Endothelial cell of umbilical vein (primary cell): ENCODE results near the gene MYBBP1A. TPM values are rescaled to one million over a fixed set of nuclear protein-coding genes. Genes with fewer than 3 reads are reported as not detected.

Experiments used
- BruUV-seq: library from RNA; stranded (reverse); fragments of 400-500 nt; replicated peaks from 2 replicates; lab custom pipeline; 2021; lab: Mats Ljungman, UMichigan
- CTCF ChIA-PET: fragments of 300-600, 350-600 bp; sonication (Branson Sonifier 250); formaldehyde crosslinking; loops from one replicate; lab custom pipeline; 2021; ENCODE audit warnings: antibody characterized with exemption, inconsistent platforms; lab: Charles Lee
- POLR2A ChIA-PET: fragments of 300-600, 350-600 bp; sonication (Branson Sonifier 250); formaldehyde crosslinking; loops from one replicate; lab custom pipeline; 2021; ENCODE audit warnings: antibody characterized with exemption, inconsistent platforms; lab: Charles Lee
- DNase-seq: peaks from one replicate; pipeline ENCODE4 v3.0.0-alpha.2; 2011; ENCODE audit warnings: low read depth, low spot score
- FAIRE-seq: peaks from 2 replicates; lab custom pipeline; 2011; peaks lifted over from hg19 to GRCh38; lab: Jason Lieb, UNC
- H2AFZ ChIP-seq: 2 replicates; pipeline ENCODE4 v1.6.0; 2012; ENCODE audit warnings: low read depth, low read length, control low read depth, inconsistent platforms
- H3K27ac ChIP-seq: 2 replicates; pipeline ENCODE4 v1.5.1; 2011; ENCODE audit warnings: low read depth, mild to moderate bottlenecking, control low read depth, low read length, moderate library complexity; ENCODE audit not compliant: insufficient read depth
- H3K27me3 ChIP-seq, 2 experiments: 2 replicates each; pipeline versions ENCODE4 v1.6.0 to v1.6.1; 2011; ENCODE audit warnings: low read length in 2 of 2, mixed read lengths in 1 of 2; ENCODE audit not compliant: control insufficient read depth in 2 of 2, insufficient read depth in 2 of 2
- H3K36me3 ChIP-seq, 2 experiments: 2 replicates in 1 of 2; 3 replicates in 1 of 2; pipeline ENCODE4 v1.5.1; 2011; ENCODE audit warnings: low read length in 2 of 2, mild to moderate bottlenecking in 1 of 2, moderate library complexity in 1 of 2; ENCODE audit not compliant: control insufficient read depth in 2 of 2, insufficient read depth in 2 of 2; ENCODE audit errors: extremely low read depth in 1 of 2
- H3K4me1 ChIP-seq: 3 replicates; pipeline ENCODE4 v1.5.1; 2011; ENCODE audit warnings: mild to moderate bottlenecking, low read length; ENCODE audit not compliant: control insufficient read depth, insufficient read depth; ENCODE audit errors: extremely low read depth
- H3K4me2 ChIP-seq: 2 replicates; pipeline ENCODE4 v1.6.1; 2011; ENCODE audit warnings: low read length, control low read depth, mixed read lengths; ENCODE audit not compliant: insufficient read depth
- H3K4me3 ChIP-seq, 3 experiments: fragments of 200-600 bp in 1 of 3; sonication (generic), shearing (Covaris generic) in 1 of 3; replicated peaks in 1 of 3; 2 replicates each; pipeline ENCODE4 v1.5.1; 2011 to 2016; ENCODE audit warnings: control low read depth in 3 of 3, low read length in 3 of 3, mild to moderate bottlenecking in 2 of 3, inconsistent platforms in 1 of 3, low read depth in 1 of 3, moderate library complexity in 1 of 3; ENCODE audit not compliant: insufficient read depth in 1 of 3
- H3K79me2 ChIP-seq: 2 replicates; pipeline ENCODE4 v1.6.0; 2012; ENCODE audit warnings: low read length, inconsistent platforms; ENCODE audit not compliant: control insufficient read depth, insufficient read depth
- H3K9ac ChIP-seq: replicated peaks from 2 replicates; pipeline ENCODE3; 2011; ENCODE audit warnings: low read length, control low read depth; ENCODE audit not compliant: insufficient read depth; ENCODE audit errors: extremely low read depth
- H3K9me1 ChIP-seq: replicated peaks from 3 replicates; pipeline ENCODE4 v1.6.0; 2011; ENCODE audit warnings: mild to moderate bottlenecking, low read length; ENCODE audit not compliant: control insufficient read depth, insufficient read depth; ENCODE audit errors: extremely low read depth
- H3K9me3 ChIP-seq: replicated peaks from 2 replicates; pipeline ENCODE4 v1.5.1; 2012; ENCODE audit warnings: low read length, inconsistent platforms; ENCODE audit not compliant: control insufficient read depth, insufficient read depth
- H4K20me1 ChIP-seq: replicated peaks from 2 replicates; pipeline ENCODE3; 2011; ENCODE audit warnings: mild to moderate bottlenecking, low read length; ENCODE audit not compliant: control insufficient read depth, insufficient read depth; ENCODE audit errors: extremely low read depth
- CTCF ChIP-seq, 2 donors: IDR thresholded peaks; 1 replicate in 1 of 2; 2 replicates in 1 of 2; pipeline ENCODE4 v1.5.1; 2011; ENCODE audit warnings: low read length in 2 of 2, mild to moderate bottlenecking in 2 of 2, moderate library complexity in 2 of 2, control low read depth in 1 of 2, inconsistent platforms in 1 of 2, low read depth in 1 of 2; ENCODE audit not compliant: insufficient read depth in 1 of 2; ENCODE audit errors: extremely low read depth in 1 of 2
- EZH2 ChIP-seq: IDR thresholded peaks from 2 replicates; pipeline ENCODE4 v1.6.1; 2012; ENCODE audit warnings: borderline replicate concordance, low read depth, mild to moderate bottlenecking, moderate library complexity, low read length, inconsistent platforms; ENCODE audit not compliant: severe bottlenecking
- MYC ChIP-seq: IDR thresholded peaks from one replicate; pipeline ENCODE4 v1.6.1; 2011; ENCODE audit warnings: mild to moderate bottlenecking, low read depth, low read length
- POLR2AphosphoS5 ChIP-seq: IDR thresholded peaks from 2 replicates; pipeline ENCODE4 v1.6.1; 2012; ENCODE audit warnings: low read depth, mild to moderate bottlenecking, control low read depth, low read length, moderate library complexity; ENCODE audit not compliant: insufficient read depth
- dilution Hi-C: fragments of 300-500 bp; cut with MboI; formaldehyde crosslinking; loops from one replicate; pipeline ENCODE4 v1.15.0; 2019; ENCODE audit warnings: low sequenced_read_pairs; ENCODE audit not compliant: extremely low pct_ligation_motif_present
- intact Hi-C: fragments of 100-400 bp; cut with micrococcal nuclease; formaldehyde crosslinking; loops from one replicate; pipeline ENCODE4 v1.10.0; 2022
- polyA plus RNA-seq, 4 experiments: library from polyadenylated mRNA; depleted of rRNA in 3 of 4; stranded (reverse) in 3 of 4; unstranded in 1 of 4; fragments of >200 nt; gene quantifications; 2 replicates each; pipeline versions ENCODE4 v1.2.1 to v1.2.3, GENCODE V29; 2011 to 2012; ENCODE audit warnings: missing spikeins in 1 of 4
- total RNA-seq: library from RNA; stranded (reverse); gene quantifications from 2 replicates; pipeline ENCODE4 v1.2.3, GENCODE V29; 2021

MYBBP1A gene
- total and polyA plus RNA-seq, 2 donors (not counting 3 experiments of a cell fraction or from before 2014, with no cell fraction given): 26.8 to 79.2 TPM

- POLR2A ChIA-PET: no interaction called here
These were observed 14.4 kb downstream of the MYBBP1A start for GRCh38 chr17:4540687-4541327.

GRCh38 chr17:4540224-4540651 is 14.9 kb downstream of the MYBBP1A start:
- Histone ChIP-seq H3K9me3 (no peaks in the 10 kb centered on the region), H3K79me2 (no peaks in the 10 kb centered on the region), H3K27ac (no peak overlapping the region), H2AFZ (no peak overlapping the region), H3K9ac (no peak overlapping the region), H3K9me1 (no peaks in the 10 kb centered on the region), H3K4me2 (no peak overlapping the region), H3K4me3 (no peak overlapping the region), H4K20me1 (no peaks in the 10 kb centered on the region), H3K36me3 (peaks cover 5 to 36% of the 10 kb centered on the region in 2 experiments), H3K27me3 (no peaks in the 10 kb centered on the region), H3K4me1 (peaks cover 43% of the 10 kb centered on the region)
- BruUV-seq: no TSS peak
- FAIRE-seq (no peak), DNase-seq (no peak)
- TF ChIP-seq MYC: no peak
- TF ChIP-seq CTCF (IDR thresholded peaks at IDR 0.05; ENCODE audit: extremely low read depth in 1 of 2, insufficient read depth in 1 of 2, low read depth in 1 of 2, low read length in 2 of 2): peak; percentile 48 to 72
- dilution Hi-C loops (no loop called here), intact Hi-C loops (loop anchor here (1.0 to 2.0 kb wide), 2 partner anchors 120 to 325 kb away; no protein-coding TSS in a partner anchor)
- CTCF ChIA-PET: interaction anchor here (0.9 to 6.7 kb wide), 5 partner anchors 27 to 127 kb away, joined by 3 to 31 read pairs (median 3); partner anchors contain the start of gene SPNS2
- POLR2A ChIA-PET: no interaction called here

More at GRCh38 chr17:4540687-4541327, 14.4 kb downstream of the MYBBP1A start:
- Histone ChIP-seq H3K79me2 (no peaks in the 10 kb centered on the region), H3K9ac (no peak overlapping the region), H2AFZ (no peak overlapping the region), H3K27me3 (no peaks in the 10 kb centered on the region), H3K4me2 (no peak overlapping the region), H3K27ac (no peak overlapping the region), H3K9me3 (no peaks in the 10 kb centered on the region), H3K9me1 (no peaks in the 10 kb centered on the region), H4K20me1 (no peaks in the 10 kb centered on the region), H3K4me1 (peaks cover 43% of the 10 kb centered on the region), H3K36me3 (peaks cover 5 to 36% of the 10 kb centered on the region in 2 experiments), H3K4me3 (no peak overlapping the region)
- CTCF ChIA-PET: interaction anchor here (0.9 to 6.7 kb wide), 6 partner anchors 26 to 128 kb away, joined by 3 to 31 read pairs (median 3); partner anchors contain the start of gene SPNS2
- DNase-seq (no peak), FAIRE-seq (peak; percentile 71)
- BruUV-seq: no TSS peak
- TF ChIP-seq POLR2AphosphoS5 (peak; percentile 71), EZH2 (no peak), MYC (no peak)
- intact Hi-C loops: loop anchor here (1.0 to 2.0 kb wide), 2 partner anchors 121 to 326 kb away; no protein-coding TSS in a partner anchor
- dilution Hi-C loops: no loop called here
